HEK293 (cell line): Measurements from ENCODE around the gene SLC1A1.

ENCODE experiments used
- TSHZ1 ChIP-seq: fragments of 450-650 bp; formaldehyde crosslinking; IDR thresholded peaks from 2 replicates; pipeline ENCODE4 v1.5.1; 2016; ENCODE audit warnings: missing biosample characterization, missing genetic modification characterization, borderline replicate concordance
- ZNF544 ChIP-seq: fragments of 450-650 bp; formaldehyde crosslinking; IDR thresholded peaks from 2 replicates; pipeline ENCODE4 v1.5.0; 2017; ENCODE audit warnings: missing biosample characterization, missing genetic modification characterization
- ZNF791 ChIP-seq: fragments of 450-650 bp; formaldehyde crosslinking; IDR thresholded peaks from 2 replicates; pipeline ENCODE4 v1.5.1; 2016; ENCODE audit warnings: missing biosample characterization, missing genetic modification characterization
- TF ChIP-seq, protein P1 (sequence below): fragments of 450-650 bp; formaldehyde crosslinking; IDR thresholded peaks from 2 replicates; pipeline ENCODE4 v1.5.1; 2016; ENCODE audit warnings: missing biosample characterization, missing genetic modification characterization

GRCh38 chr9:4590430-4591122 lies 100.3 kb downstream of the SLC1A1 start:
- TF ChIP-seq, protein P1, sequence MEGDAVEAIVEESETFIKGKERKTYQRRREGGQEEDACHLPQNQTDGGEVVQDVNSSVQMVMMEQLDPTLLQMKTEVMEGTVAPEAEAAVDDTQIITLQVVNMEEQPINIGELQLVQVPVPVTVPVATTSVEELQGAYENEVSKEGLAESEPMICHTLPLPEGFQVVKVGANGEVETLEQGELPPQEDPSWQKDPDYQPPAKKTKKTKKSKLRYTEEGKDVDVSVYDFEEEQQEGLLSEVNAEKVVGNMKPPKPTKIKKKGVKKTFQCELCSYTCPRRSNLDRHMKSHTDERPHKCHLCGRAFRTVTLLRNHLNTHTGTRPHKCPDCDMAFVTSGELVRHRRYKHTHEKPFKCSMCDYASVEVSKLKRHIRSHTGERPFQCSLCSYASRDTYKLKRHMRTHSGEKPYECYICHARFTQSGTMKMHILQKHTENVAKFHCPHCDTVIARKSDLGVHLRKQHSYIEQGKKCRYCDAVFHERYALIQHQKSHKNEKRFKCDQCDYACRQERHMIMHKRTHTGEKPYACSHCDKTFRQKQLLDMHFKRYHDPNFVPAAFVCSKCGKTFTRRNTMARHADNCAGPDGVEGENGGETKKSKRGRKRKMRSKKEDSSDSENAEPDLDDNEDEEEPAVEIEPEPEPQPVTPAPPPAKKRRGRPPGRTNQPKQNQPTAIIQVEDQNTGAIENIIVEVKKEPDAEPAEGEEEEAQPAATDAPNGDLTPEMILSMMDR (tag by site-specific recombination): no peak
- TF ChIP-seq ZNF544 (tag by site-specific recombination) (no peak), ZNF791 (tag by site-specific recombination) (no peak), TSHZ1 (tag by site-specific recombination) (no peak)
